GM06990 (cell line): ENCODE data around the gene ACVR1.
"Not testable (repeated sequence)": the region's sequence is repeated elsewhere in the genome, so short reads cannot be mapped to it uniquely, and the experiment has no call there.

Experiments used
- DNase-seq: peaks from one replicate; pipeline ENCODE4 v3.0.0-alpha.2; 2011; ENCODE audit not compliant: insufficient read length; ENCODE audit errors: extremely low read depth
- H3K27me3 ChIP-seq: replicated peaks from 2 replicates; pipeline ENCODE4 v1.6.0; 2011; ENCODE audit warnings: low read length; ENCODE audit not compliant: control insufficient read depth, insufficient read depth
- H3K36me3 ChIP-seq: 2 replicates; pipeline ENCODE4 v1.5.1; 2011; ENCODE audit warnings: low read length; ENCODE audit not compliant: control insufficient read depth, insufficient read depth
- H3K4me3 ChIP-seq: replicated peaks from 2 replicates; pipeline ENCODE4 v1.5.1; 2011; ENCODE audit warnings: low read depth, mild to moderate bottlenecking, control low read depth, low read length
- CTCF ChIP-seq: IDR thresholded peaks from 2 replicates; pipeline ENCODE4 v1.5.1; 2011; ENCODE audit warnings: low read length, control low read depth, mild to moderate bottlenecking, inconsistent platforms; ENCODE audit not compliant: insufficient read depth, poor library complexity, severe bottlenecking

ACVR1 gene

GRCh38 chr2:157720504-157720903, 155.6 kb downstream of the ACVR1 start:
- no peak for DNase-seq
- TF ChIP-seq CTCF, result no peak

GRCh38 chr2:157704653-157705052, 171.5 kb downstream of the ACVR1 start:
- H3K4me3 ChIP-seq, H3K27me3 ChIP-seq, H3K36me3 ChIP-seq, DNase-seq: not testable (repeated sequence)

More at GRCh38 chr2:157720504-157720903, 155.6 kb downstream of the ACVR1 start:
- Histone ChIP-seq H3K27me3 (no peaks in the 10 kb centered on the region), H3K36me3 (no peaks in the 10 kb centered on the region), H3K4me3 (no peak overlapping the region)

- H3K36me3 ChIP-seq, H3K27me3 ChIP-seq, DNase-seq, H3K4me3 ChIP-seq: not testable (repeated sequence)
These were observed 172.0 kb downstream of the ACVR1 start for GRCh38 chr2:157704148-157704547.

GRCh38 chr2:157699806-157700205, 176.3 kb downstream of the ACVR1 start:
- no peaks in the 10 kb centered on the region for H3K36me3 ChIP-seq
- H3K27me3 ChIP-seq, result no peaks in the 10 kb centered on the region
- no peak overlapping the region for H3K4me3 ChIP-seq
- no peak for TF ChIP-seq CTCF
- DNase-seq, result no peak

- TF ChIP-seq CTCF, result no peak
These were observed 177.1 kb downstream of the ACVR1 start for GRCh38 chr2:157699009-157699408.

GRCh38 chr2:157698430-157698829, 177.7 kb downstream of the ACVR1 start:
- no peak for DNase-seq

More at GRCh38 chr2:157699009-157699408, 177.1 kb downstream of the ACVR1 start:
- Histone ChIP-seq H3K4me3 (no peak overlapping the region), H3K36me3 (no peaks in the 10 kb centered on the region), H3K27me3 (no peaks in the 10 kb centered on the region)
- no peak for DNase-seq

More at GRCh38 chr2:157698430-157698829, 177.7 kb downstream of the ACVR1 start:
- no peaks in the 10 kb centered on the region for H3K27me3 ChIP-seq
- H3K36me3 ChIP-seq, result no peaks in the 10 kb centered on the region
- no peak overlapping the region for H3K4me3 ChIP-seq
- no peak for TF ChIP-seq CTCF
